Mammary epithelial cell (primary cell): Measurements from ENCODE around the gene XRCC5.

Source experiments
- CTCF ChIP-seq, 2 donors: IDR thresholded peaks in 1 of 2; conservative IDR thresholded peaks in 1 of 2; 2 replicates each; pipeline ENCODE4 v1.5.1; 2011 to 2012; ENCODE audit warnings: inconsistent platforms in 2 of 2, low read length in 2 of 2, mild to moderate bottlenecking in 2 of 2, control low read depth in 1 of 2, low read depth in 1 of 2; ENCODE audit not compliant: insufficient read depth in 1 of 2; ENCODE audit errors: extremely low read depth in 1 of 2
- EZH2 ChIP-seq: IDR thresholded peaks from 2 replicates; pipeline ENCODE4 v1.6.1; 2012; ENCODE audit warnings: low read length, inconsistent platforms, borderline replicate concordance

GRCh38 chr2:216113572-216113971, 4.4 kb downstream of the XRCC5 start:
- TF ChIP-seq CTCF (conservative IDR thresholded peaks at IDR 0.05 in 1 of 2, IDR thresholded peaks at IDR 0.05 in 1 of 2; ENCODE audit: extremely low read depth in 1 of 2, insufficient read depth in 1 of 2, low read depth in 1 of 2, low read length in 2 of 2) (no peak), EZH2 (no peak)
